T-helper 22 cell (primary cell): ENCODE measurements around the gene ATG7.

Experiments used
- DNase-seq: peaks from one replicate; pipeline ENCODE4 v3.0.0-alpha.2; 2020; ENCODE audit warnings: low read depth

The ATG7 gene

GRCh38 chr3:11271986-11272904, at the start of gene ATG7:
Gene ATG7 (plus strand): TSS chr3:11272397. CDS start chr3:11298696, 26,299 bp downstream.
- DNase-seq = peak; percentile 93

GRCh38 chr3:11224010-11224409, 48.2 kb upstream of the ATG7 start:
- DNase-seq = no peak

GRCh38 chr3:11224870-11225229, 47.3 kb upstream of the ATG7 start:
- DNase-seq = no peak

- no peak for DNase-seq
Measured at GRCh38 chr3:11226042-11226370, 46.2 kb upstream of the ATG7 start.

GRCh38 chr3:11228041-11228440, 44.2 kb upstream of the ATG7 start:
- DNase-seq = no peak

GRCh38 chr3:11230125-11230524, 42.1 kb upstream of the ATG7 start:
- DNase-seq = no peak

- no peak for DNase-seq
Measured at GRCh38 chr3:11230832-11231231, 41.4 kb upstream of the ATG7 start.

- DNase-seq = no peak
Measured at GRCh38 chr3:11235385-11235784, 36.8 kb upstream of the ATG7 start.

GRCh38 chr3:11236588-11237461, 35.4 kb upstream of the ATG7 start:
- peak; percentile 46 for DNase-seq

- DNase-seq = no peak
Measured at GRCh38 chr3:11238060-11238459, 34.1 kb upstream of the ATG7 start.

- no peak for DNase-seq
Measured at GRCh38 chr3:11238880-11239279, 33.3 kb upstream of the ATG7 start.

GRCh38 chr3:11239796-11240195, 32.4 kb upstream of the ATG7 start:
- DNase-seq = no peak

- DNase-seq = no peak
Measured at GRCh38 chr3:11240496-11240895, 31.7 kb upstream of the ATG7 start.

GRCh38 chr3:11244121-11244677, 28.0 kb upstream of the ATG7 start:
- no peak for DNase-seq

- no peak for DNase-seq
Measured at GRCh38 chr3:11245276-11245675, 26.9 kb upstream of the ATG7 start.

- no peak for DNase-seq
Measured at GRCh38 chr3:11245827-11246662, 26.2 kb upstream of the ATG7 start.

GRCh38 chr3:11246663-11246970, 25.6 kb upstream of the ATG7 start:
- no peak for DNase-seq

- DNase-seq = no peak
Measured at GRCh38 chr3:11247362-11247761, 24.8 kb upstream of the ATG7 start.

GRCh38 chr3:11248596-11248995, 23.6 kb upstream of the ATG7 start:
- DNase-seq = no peak

- DNase-seq = peak; percentile 6
Measured at GRCh38 chr3:11250902-11251806, 21.0 kb upstream of the ATG7 start.

- DNase-seq = no peak
Measured at GRCh38 chr3:11251807-11252176, 20.4 kb upstream of the ATG7 start.
